ENCODE data around the gene ZP3.
"Not testable (repeated sequence)": the region's sequence is repeated elsewhere in the genome, so short reads cannot be mapped to it uniquely, and the experiment has no call there.

ZP3 gene

DNA sequence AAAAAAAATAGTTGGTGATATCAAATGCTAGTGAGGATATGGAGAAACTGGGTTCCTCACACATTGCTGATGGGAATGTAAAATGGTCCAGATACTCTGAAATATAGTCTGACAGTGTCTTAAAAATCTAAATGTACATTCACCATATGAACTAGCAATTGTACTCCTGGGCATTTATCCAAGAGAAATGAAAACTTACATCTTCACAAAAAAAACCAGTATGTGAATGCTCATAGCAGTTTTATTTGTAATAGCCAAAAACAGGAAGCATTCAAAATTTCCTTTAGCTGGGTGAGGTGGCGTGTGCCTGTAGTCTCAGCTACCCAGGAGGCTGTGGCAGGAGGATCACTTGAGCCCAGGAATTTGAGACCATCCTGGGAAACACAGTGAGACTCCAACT, 13.1 kb upstream of the ZP3 start:
- no peaks in the 10 kb centered on the region for H3K79me2 ChIP-seq (ENCODE audit: insufficient read depth, low read length)
- no peak overlapping the region for H2AFZ ChIP-seq (ENCODE audit: low read depth, low read length)
- no peak overlapping the region for H3K4me2 ChIP-seq (ENCODE audit: insufficient read depth, low read length)
- no peaks in the 10 kb centered on the region for H4K20me1 ChIP-seq (ENCODE audit: insufficient read depth, low read length)
- H3K9ac ChIP-seq (ENCODE audit: low read depth, low read length), result no peak overlapping the region
- H3K27me3 ChIP-seq (ENCODE audit: insufficient read depth, low read length, poor library complexity), result no peaks in the 10 kb centered on the region
- no peak overlapping the region for H3K4me3 ChIP-seq (ENCODE audit: low read depth in 1 of 2, low read length in 2 of 2)
- TF ChIP-seq CTCF (IDR thresholded peaks at IDR 0.05; ENCODE audit: borderline replicate concordance, extremely low read depth, low read length, poor library complexity, severe bottlenecking), result no peak
- no peak for TF ChIP-seq EZH2 (IDR thresholded peaks at IDR 0.05; ENCODE audit: borderline replicate concordance, low read depth, low read length, severe bottlenecking)
- no peaks in the 10 kb centered on the region for H3K36me3 ChIP-seq (ENCODE audit: insufficient read depth, low read length)
- no peak overlapping the region for H3K27ac ChIP-seq (ENCODE audit: low read length)
- DNase-seq (no peak), ATAC-seq (ENCODE audit: insufficient read depth, low read depth) (no peak)
- H3K9me3 ChIP-seq (ENCODE audit: insufficient read depth, low read length, severe bottlenecking), result no peaks in the 10 kb centered on the region
- H3K4me1 ChIP-seq (ENCODE audit: insufficient read depth, low read length), result no peaks in the 10 kb centered on the region

DNA sequence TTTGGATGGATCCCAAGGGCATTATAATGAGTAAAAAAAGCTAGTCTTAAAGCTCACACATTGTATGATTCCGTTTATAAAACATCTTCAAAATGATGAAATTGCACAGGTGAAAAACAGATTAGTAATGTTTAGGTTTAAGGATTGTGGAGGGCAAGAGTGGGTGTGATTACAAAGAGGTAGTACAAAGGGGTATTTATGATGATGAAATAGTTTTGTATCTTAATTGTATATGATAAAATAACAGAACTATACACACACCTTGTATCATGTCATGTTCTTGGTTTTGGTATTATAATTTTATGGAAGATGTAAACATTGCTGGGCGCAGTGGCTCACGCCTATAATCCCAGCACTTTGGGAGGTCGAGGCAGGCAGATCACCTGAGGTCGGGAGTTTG, 12.5 kb upstream of the ZP3 start:
- ATAC-seq (ENCODE audit: insufficient read depth, low read depth) (no peak), DNase-seq (no peak)
- Histone ChIP-seq H2AFZ (ENCODE audit: low read depth, low read length) (no peak overlapping the region), H3K27me3 (ENCODE audit: insufficient read depth, low read length, poor library complexity) (no peaks in the 10 kb centered on the region), H4K20me1 (ENCODE audit: insufficient read depth, low read length) (no peaks in the 10 kb centered on the region), H3K4me3 (ENCODE audit: low read depth in 1 of 2, low read length in 2 of 2) (no peak overlapping the region), H3K27ac (ENCODE audit: low read length) (no peak overlapping the region), H3K9ac (ENCODE audit: low read depth, low read length) (no peak overlapping the region), H3K4me2 (ENCODE audit: insufficient read depth, low read length) (no peak overlapping the region), H3K79me2 (ENCODE audit: insufficient read depth, low read length) (no peaks in the 10 kb centered on the region), H3K9me3 (ENCODE audit: insufficient read depth, low read length, severe bottlenecking) (no peaks in the 10 kb centered on the region), H3K36me3 (ENCODE audit: insufficient read depth, low read length) (no peaks in the 10 kb centered on the region), H3K4me1 (ENCODE audit: insufficient read depth, low read length) (no peaks in the 10 kb centered on the region)
- TF ChIP-seq EZH2 (IDR thresholded peaks at IDR 0.05; ENCODE audit: borderline replicate concordance, low read depth, low read length, severe bottlenecking) (no peak), CTCF (IDR thresholded peaks at IDR 0.05; ENCODE audit: borderline replicate concordance, extremely low read depth, low read length, poor library complexity, severe bottlenecking) (no peak)

GRCh38 chr7:76417654-76418310, 7.0 kb upstream of the ZP3 start:
- not testable (repeated sequence) for H3K9me3 ChIP-seq (ENCODE audit: insufficient read depth, low read length, severe bottlenecking); H3K4me2 ChIP-seq (ENCODE audit: insufficient read depth, low read length); H2AFZ ChIP-seq (ENCODE audit: low read depth, low read length); H3K4me3 ChIP-seq (ENCODE audit: low read depth in 1 of 2, low read length in 2 of 2); H3K27ac ChIP-seq (ENCODE audit: low read length); H3K4me1 ChIP-seq (ENCODE audit: insufficient read depth, low read length); H3K79me2 ChIP-seq (ENCODE audit: insufficient read depth, low read length); H4K20me1 ChIP-seq (ENCODE audit: insufficient read depth, low read length); ATAC-seq (ENCODE audit: insufficient read depth, low read depth); H3K27me3 ChIP-seq (ENCODE audit: insufficient read depth, low read length, poor library complexity); H3K36me3 ChIP-seq (ENCODE audit: insufficient read depth, low read length); DNase-seq; H3K9ac ChIP-seq (ENCODE audit: low read depth, low read length)

DNA sequence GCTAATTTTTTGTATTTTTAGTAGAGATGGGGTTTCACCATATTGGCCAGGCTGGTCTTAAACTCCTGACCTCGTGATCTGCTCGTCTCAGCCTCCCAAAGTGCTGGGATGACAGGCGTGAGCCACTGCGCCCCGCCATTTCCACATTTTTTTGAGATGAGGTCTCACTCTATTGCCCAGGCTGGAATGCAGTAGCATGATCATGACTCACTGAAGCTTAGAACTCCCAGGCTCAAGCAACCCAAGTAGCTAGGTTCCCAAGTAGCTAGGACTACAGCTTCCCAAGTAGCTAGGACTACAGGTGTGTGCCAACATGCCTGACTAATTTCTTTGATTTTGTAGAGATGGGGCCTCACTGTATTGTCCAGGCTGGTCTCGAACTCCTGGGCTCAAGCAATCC, 3.7 kb upstream of the ZP3 start:
- H3K27ac ChIP-seq (ENCODE audit: low read length); H2AFZ ChIP-seq (ENCODE audit: low read depth, low read length); H4K20me1 ChIP-seq (ENCODE audit: insufficient read depth, low read length); H3K36me3 ChIP-seq (ENCODE audit: insufficient read depth, low read length); H3K9me3 ChIP-seq (ENCODE audit: insufficient read depth, low read length, severe bottlenecking); H3K4me3 ChIP-seq (ENCODE audit: low read depth in 1 of 2, low read length in 2 of 2); H3K9ac ChIP-seq (ENCODE audit: low read depth, low read length); DNase-seq; H3K4me1 ChIP-seq (ENCODE audit: insufficient read depth, low read length); H3K4me2 ChIP-seq (ENCODE audit: insufficient read depth, low read length); ATAC-seq (ENCODE audit: insufficient read depth, low read depth); H3K79me2 ChIP-seq (ENCODE audit: insufficient read depth, low read length): not testable (repeated sequence)
- peaks cover 10% of the 10 kb centered on the region for H3K27me3 ChIP-seq (ENCODE audit: insufficient read depth, low read length, poor library complexity)
